ENCODE results near the gene FAM3A.

DNA sequence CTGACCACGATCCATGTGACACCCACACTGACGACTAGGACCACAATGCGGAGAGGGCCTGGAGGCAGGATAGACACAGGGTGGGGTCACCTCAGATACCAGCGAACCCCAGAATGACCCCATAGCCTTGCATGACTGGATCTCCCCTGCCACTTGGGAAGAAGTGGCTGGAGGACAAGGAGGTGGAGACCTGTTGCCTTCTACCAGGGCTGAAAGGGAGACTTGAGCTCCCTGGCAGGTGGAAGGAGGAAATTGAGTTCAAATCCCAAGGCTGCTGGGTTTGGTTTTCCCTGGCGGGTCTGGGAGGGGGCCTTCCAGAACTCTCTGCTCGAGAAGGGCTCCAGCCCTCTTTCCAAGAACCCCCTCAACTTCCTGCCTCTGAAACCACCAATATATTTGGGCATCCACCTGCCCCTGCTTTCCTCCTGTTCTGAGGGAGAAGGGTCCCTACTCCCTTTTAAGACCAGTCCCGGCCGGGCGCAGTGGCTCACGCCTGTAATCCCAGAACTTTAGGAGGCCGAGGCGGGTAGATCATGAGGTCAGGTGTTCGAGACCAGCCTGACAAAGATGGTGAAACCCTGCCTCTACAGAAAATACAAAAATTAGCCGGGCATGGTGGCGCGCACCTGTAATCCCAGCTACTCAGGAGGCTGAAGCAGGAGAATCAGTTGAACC, 3.0 kb downstream of the FAM3A start:
- TF ChIP-seq, protein P1, sequence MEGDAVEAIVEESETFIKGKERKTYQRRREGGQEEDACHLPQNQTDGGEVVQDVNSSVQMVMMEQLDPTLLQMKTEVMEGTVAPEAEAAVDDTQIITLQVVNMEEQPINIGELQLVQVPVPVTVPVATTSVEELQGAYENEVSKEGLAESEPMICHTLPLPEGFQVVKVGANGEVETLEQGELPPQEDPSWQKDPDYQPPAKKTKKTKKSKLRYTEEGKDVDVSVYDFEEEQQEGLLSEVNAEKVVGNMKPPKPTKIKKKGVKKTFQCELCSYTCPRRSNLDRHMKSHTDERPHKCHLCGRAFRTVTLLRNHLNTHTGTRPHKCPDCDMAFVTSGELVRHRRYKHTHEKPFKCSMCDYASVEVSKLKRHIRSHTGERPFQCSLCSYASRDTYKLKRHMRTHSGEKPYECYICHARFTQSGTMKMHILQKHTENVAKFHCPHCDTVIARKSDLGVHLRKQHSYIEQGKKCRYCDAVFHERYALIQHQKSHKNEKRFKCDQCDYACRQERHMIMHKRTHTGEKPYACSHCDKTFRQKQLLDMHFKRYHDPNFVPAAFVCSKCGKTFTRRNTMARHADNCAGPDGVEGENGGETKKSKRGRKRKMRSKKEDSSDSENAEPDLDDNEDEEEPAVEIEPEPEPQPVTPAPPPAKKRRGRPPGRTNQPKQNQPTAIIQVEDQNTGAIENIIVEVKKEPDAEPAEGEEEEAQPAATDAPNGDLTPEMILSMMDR (IDR thresholded peaks at IDR 0.05): no peak
- no peak for TF ChIP-seq TCF7L2 (IDR thresholded peaks at IDR 0.05; ENCODE audit: low read depth, low read length)
- TF ChIP-seq, protein P2, sequence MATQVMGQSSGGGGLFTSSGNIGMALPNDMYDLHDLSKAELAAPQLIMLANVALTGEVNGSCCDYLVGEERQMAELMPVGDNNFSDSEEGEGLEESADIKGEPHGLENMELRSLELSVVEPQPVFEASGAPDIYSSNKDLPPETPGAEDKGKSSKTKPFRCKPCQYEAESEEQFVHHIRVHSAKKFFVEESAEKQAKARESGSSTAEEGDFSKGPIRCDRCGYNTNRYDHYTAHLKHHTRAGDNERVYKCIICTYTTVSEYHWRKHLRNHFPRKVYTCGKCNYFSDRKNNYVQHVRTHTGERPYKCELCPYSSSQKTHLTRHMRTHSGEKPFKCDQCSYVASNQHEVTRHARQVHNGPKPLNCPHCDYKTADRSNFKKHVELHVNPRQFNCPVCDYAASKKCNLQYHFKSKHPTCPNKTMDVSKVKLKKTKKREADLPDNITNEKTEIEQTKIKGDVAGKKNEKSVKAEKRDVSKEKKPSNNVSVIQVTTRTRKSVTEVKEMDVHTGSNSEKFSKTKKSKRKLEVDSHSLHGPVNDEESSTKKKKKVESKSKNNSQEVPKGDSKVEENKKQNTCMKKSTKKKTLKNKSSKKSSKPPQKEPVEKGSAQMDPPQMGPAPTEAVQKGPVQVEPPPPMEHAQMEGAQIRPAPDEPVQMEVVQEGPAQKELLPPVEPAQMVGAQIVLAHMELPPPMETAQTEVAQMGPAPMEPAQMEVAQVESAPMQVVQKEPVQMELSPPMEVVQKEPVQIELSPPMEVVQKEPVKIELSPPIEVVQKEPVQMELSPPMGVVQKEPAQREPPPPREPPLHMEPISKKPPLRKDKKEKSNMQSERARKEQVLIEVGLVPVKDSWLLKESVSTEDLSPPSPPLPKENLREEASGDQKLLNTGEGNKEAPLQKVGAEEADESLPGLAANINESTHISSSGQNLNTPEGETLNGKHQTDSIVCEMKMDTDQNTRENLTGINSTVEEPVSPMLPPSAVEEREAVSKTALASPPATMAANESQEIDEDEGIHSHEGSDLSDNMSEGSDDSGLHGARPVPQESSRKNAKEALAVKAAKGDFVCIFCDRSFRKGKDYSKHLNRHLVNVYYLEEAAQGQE (IDR thresholded peaks at IDR 0.05; ENCODE audit: insufficient read depth in 1 of 2, low read depth in 2 of 2, low read length in 1 of 2): no peak
